ENCODE data around the gene GPR180. TPM values are rescaled to one million over a fixed set of nuclear protein-coding genes. Genes with fewer than 3 reads are reported as not detected.

Gene GPR180
- total RNA-seq, 1 experiment from 2014 or later: 5.0 TPM

DNA sequence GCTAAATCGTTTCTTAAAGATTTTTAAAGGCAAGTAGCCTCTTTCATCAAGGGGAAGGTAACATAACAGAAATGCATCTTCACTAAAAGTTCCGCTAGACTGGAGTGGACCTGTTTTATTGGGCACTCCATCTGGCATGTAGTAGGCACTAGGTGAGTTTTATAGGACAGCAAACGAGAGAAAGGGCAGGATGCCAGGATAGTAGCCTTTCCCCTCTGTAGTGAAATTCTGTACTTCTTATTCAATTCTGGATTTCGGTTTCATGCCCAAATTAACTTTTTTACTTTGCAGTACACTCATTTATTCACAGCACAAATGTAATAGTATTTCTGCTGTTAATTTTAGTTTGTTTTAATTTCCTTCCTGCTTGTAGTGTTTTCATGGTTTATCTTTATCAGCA is 45.2 kb downstream of the GPR180 start (continued):
- TF ChIP-seq ZBTB21 (CRISPR knock-in tag; IDR thresholded peaks at IDR 0.05; ENCODE audit: borderline replicate concordance) (no peak), FOXP1 (CRISPR knock-in tag; IDR thresholded peaks at IDR 0.05; ENCODE audit: borderline replicate concordance) (no peak)
- TF ChIP-seq, protein P1, sequence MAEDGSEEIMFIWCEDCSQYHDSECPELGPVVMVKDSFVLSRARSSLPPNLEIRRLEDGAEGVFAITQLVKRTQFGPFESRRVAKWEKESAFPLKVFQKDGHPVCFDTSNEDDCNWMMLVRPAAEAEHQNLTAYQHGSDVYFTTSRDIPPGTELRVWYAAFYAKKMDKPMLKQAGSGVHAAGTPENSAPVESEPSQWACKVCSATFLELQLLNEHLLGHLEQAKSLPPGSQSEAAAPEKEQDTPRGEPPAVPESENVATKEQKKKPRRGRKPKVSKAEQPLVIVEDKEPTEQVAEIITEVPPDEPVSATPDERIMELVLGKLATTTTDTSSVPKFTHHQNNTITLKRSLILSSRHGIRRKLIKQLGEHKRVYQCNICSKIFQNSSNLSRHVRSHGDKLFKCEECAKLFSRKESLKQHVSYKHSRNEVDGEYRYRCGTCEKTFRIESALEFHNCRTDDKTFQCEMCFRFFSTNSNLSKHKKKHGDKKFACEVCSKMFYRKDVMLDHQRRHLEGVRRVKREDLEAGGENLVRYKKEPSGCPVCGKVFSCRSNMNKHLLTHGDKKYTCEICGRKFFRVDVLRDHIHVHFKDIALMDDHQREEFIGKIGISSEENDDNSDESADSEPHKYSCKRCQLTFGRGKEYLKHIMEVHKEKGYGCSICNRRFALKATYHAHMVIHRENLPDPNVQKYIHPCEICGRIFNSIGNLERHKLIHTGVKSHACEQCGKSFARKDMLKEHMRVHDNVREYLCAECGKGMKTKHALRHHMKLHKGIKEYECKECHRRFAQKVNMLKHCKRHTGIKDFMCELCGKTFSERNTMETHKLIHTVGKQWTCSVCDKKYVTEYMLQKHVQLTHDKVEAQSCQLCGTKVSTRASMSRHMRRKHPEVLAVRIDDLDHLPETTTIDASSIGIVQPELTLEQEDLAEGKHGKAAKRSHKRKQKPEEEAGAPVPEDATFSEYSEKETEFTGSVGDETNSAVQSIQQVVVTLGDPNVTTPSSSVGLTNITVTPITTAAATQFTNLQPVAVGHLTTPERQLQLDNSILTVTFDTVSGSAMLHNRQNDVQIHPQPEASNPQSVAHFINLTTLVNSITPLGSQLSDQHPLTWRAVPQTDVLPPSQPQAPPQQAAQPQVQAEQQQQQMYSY (CRISPR knock-in tag; IDR thresholded peaks at IDR 0.05): no peak
- TF ChIP-seq, protein P2, sequence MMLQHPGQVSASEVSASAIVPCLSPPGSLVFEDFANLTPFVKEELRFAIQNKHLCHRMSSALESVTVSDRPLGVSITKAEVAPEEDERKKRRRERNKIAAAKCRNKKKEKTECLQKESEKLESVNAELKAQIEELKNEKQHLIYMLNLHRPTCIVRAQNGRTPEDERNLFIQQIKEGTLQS (CRISPR knock-in tag; conservative IDR thresholded peaks at IDR 0.05): no peak

GRCh38 chr13:94656176-94656575 is 54.5 kb downstream of the GPR180 start:
- H3K4me3 Mint-ChIP-seq: no peak overlapping the region
- H3K36me3 Mint-ChIP-seq: peaks cover 7% of the 10 kb centered on the region
- peaks cover 8% of the 10 kb centered on the region for H3K9me3 Mint-ChIP-seq
- TF ChIP-seq ERG (CRISPR knock-in tag; IDR thresholded peaks at IDR 0.05) (no peak), ZNF263 (CRISPR knock-in tag; IDR thresholded peaks at IDR 0.05; ENCODE audit: low read depth) (no peak)
- TF ChIP-seq, protein P3, sequence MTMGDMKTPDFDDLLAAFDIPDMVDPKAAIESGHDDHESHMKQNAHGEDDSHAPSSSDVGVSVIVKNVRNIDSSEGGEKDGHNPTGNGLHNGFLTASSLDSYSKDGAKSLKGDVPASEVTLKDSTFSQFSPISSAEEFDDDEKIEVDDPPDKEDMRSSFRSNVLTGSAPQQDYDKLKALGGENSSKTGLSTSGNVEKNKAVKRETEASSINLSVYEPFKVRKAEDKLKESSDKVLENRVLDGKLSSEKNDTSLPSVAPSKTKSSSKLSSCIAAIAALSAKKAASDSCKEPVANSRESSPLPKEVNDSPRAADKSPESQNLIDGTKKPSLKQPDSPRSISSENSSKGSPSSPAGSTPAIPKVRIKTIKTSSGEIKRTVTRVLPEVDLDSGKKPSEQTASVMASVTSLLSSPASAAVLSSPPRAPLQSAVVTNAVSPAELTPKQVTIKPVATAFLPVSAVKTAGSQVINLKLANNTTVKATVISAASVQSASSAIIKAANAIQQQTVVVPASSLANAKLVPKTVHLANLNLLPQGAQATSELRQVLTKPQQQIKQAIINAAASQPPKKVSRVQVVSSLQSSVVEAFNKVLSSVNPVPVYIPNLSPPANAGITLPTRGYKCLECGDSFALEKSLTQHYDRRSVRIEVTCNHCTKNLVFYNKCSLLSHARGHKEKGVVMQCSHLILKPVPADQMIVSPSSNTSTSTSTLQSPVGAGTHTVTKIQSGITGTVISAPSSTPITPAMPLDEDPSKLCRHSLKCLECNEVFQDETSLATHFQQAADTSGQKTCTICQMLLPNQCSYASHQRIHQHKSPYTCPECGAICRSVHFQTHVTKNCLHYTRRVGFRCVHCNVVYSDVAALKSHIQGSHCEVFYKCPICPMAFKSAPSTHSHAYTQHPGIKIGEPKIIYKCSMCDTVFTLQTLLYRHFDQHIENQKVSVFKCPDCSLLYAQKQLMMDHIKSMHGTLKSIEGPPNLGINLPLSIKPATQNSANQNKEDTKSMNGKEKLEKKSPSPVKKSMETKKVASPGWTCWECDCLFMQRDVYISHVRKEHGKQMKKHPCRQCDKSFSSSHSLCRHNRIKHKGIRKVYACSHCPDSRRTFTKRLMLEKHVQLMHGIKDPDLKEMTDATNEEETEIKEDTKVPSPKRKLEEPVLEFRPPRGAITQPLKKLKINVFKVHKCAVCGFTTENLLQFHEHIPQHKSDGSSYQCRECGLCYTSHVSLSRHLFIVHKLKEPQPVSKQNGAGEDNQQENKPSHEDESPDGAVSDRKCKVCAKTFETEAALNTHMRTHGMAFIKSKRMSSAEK (CRISPR knock-in tag; IDR thresholded peaks at IDR 0.05; ENCODE audit: borderline replicate concordance): no peak
- TF ChIP-seq, protein P4, sequence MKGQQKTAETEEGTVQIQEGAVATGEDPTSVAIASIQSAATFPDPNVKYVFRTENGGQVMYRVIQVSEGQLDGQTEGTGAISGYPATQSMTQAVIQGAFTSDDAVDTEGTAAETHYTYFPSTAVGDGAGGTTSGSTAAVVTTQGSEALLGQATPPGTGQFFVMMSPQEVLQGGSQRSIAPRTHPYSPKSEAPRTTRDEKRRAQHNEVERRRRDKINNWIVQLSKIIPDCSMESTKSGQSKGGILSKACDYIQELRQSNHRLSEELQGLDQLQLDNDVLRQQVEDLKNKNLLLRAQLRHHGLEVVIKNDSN (CRISPR knock-in tag; IDR thresholded peaks at IDR 0.05): no peak
- ChIA-PET POLR2A (no interaction called here), CTCF (no interaction called here)
- no peak for ATAC-seq
- H3K27me3 Mint-ChIP-seq (ENCODE audit: low read depth): no peaks in the 10 kb centered on the region; the same call in 1 of the 2 replicates
- DNase-seq (ENCODE audit: low spot score): no peak
- no peak overlapping the region for H3K27ac Mint-ChIP-seq
- H3K4me1 Mint-ChIP-seq: peaks cover 18% of the 10 kb centered on the region

DNA sequence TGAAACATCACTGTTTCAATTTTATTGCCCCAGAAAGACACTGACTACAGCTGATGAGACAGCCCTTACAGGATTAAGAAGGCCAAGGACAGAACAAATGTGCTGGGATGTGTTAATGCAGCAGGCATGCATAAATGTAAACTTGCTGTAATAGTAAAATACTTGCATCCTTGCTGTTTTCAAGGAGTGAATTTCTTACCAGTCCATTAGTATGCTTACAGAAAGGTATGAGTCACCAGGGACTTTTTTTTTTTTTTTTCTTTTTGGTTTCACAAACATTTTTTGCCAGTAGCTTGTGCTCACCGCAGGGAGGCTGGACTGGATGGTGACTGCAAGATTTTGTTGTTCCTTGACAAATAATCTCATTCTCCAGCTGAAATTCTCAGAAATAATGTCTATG is 55.1 kb downstream of the GPR180 start:
- ATAC-seq (no peak), DNase-seq (ENCODE audit: low spot score) (no peak)
- Mint-ChIP-seq H3K27ac (no peak overlapping the region), H3K4me1 (peaks cover 23% of the 10 kb centered on the region), H3K4me3 (no peak overlapping the region), H3K9me3 (peaks cover 8% of the 10 kb centered on the region), H3K27me3 (ENCODE audit: low read depth) (no peaks in the 10 kb centered on the region; the same call in 1 of the 2 replicates), H3K36me3 (peaks cover 7% of the 10 kb centered on the region)
- ChIA-PET CTCF (no interaction called here), POLR2A (no interaction called here)
- no peak for TF ChIP-seq ZNF138 (CRISPR knock-in tag; conservative IDR thresholded peaks at IDR 0.05)
- TF ChIP-seq TEAD4 (CRISPR knock-in tag; IDR thresholded peaks at IDR 0.05): no peak
- TF ChIP-seq, protein P5, sequence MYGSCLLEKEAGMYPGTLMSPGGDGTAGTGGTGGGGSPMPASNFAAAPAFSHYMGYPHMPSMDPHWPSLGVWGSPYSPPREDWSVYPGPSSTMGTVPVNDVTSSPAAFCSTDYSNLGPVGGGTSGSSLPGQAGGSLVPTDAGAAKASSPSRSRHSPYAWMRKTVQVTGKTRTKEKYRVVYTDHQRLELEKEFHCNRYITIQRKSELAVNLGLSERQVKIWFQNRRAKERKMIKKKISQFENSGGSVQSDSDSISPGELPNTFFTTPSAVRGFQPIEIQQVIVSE (CRISPR knock-in tag; IDR thresholded peaks at IDR 0.05; ENCODE audit: borderline replicate concordance): no peak
- TF ChIP-seq ETV6 (CRISPR knock-in tag; IDR thresholded peaks at IDR 0.05): no peak
- no peak for TF ChIP-seq JAZF1 (CRISPR knock-in tag; IDR thresholded peaks at IDR 0.05)
- no peak for TF ChIP-seq ZNF671 (CRISPR knock-in tag; IDR thresholded peaks at IDR 0.05)
- no peak for TF ChIP-seq ZBTB21 (CRISPR knock-in tag; IDR thresholded peaks at IDR 0.05; ENCODE audit: borderline replicate concordance)
- no peak for TF ChIP-seq NFYB (CRISPR knock-in tag; conservative IDR thresholded peaks at IDR 0.05; ENCODE audit: low read depth)
- no peak for TF ChIP-seq FOXJ3 (CRISPR knock-in tag; IDR thresholded peaks at IDR 0.05; ENCODE audit: borderline replicate concordance)
- TF ChIP-seq HMGXB4 (CRISPR knock-in tag; IDR thresholded peaks at IDR 0.05): no peak
- no peak for TF ChIP-seq CREM (CRISPR knock-in tag; IDR thresholded peaks at IDR 0.05)
- TF ChIP-seq ATF2 (CRISPR knock-in tag; IDR thresholded peaks at IDR 0.05; ENCODE audit: borderline replicate concordance, low read depth): no peak

Data from WTC11 (cell line).